NB4 (cell line): Measurements from ENCODE around the gene CSTA.

ENCODE experiments used
- MYC ChIP-seq: IDR thresholded peaks from 2 replicates; pipeline ENCODE4 v1.6.1; 2011; ENCODE audit warnings: low read depth, low read length
- POLR2A ChIP-seq: IDR thresholded peaks from 2 replicates; pipeline ENCODE4 v1.6.1; 2011; ENCODE audit warnings: mild to moderate bottlenecking; ENCODE audit not compliant: insufficient read length; ENCODE audit errors: extremely low read depth
- TF ChIP-seq, protein P1 (sequence below): IDR thresholded peaks from one replicate; pipeline ENCODE4 v1.5.1; 2012; ENCODE audit warnings: low read depth, low read length
- TF ChIP-seq, protein P2 (sequence below): IDR thresholded peaks from 2 replicates; pipeline ENCODE4 v1.6.1; 2011; ENCODE audit warnings: low read depth, low read length

DNA sequence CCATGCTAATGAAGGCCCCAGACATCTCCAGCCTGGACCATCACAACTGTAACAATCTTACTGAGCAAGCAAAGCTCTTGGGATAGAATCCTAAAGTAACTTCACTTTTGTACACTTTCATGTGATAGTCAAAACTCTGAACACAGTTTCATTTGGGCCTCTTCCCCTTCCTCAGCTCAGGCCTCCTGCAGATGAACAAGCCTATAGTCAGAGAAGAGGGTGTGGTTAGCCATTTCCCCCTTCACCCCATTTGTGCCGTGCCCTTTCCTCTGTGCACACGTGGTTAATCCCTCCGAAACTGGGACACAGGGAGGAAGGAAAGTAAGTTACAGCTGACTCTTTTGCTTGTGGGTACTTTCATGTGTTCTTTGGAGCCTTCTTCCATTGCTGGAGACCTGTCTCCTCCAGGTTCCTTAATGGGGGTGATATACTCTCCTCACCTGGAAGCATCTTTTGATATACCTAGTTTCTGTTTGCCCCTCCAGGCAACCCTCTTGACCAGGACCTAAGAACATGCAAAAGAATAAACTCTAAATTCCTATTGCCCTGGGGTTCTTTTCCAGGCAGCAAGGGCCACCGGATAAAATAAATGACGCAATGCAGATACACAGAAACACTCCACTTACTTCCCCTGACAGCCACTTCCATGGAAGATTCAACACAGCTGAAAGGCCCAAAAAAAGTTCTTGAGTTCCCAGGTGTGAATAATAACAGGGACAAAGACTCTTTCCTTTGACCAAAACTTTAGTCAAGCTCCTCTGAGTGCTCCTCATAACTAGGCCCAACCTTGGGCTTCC is 29.6 kb upstream of the CSTA start:
- TF ChIP-seq MYC (no peak), POLR2A (no peak)
- TF ChIP-seq, protein P1, sequence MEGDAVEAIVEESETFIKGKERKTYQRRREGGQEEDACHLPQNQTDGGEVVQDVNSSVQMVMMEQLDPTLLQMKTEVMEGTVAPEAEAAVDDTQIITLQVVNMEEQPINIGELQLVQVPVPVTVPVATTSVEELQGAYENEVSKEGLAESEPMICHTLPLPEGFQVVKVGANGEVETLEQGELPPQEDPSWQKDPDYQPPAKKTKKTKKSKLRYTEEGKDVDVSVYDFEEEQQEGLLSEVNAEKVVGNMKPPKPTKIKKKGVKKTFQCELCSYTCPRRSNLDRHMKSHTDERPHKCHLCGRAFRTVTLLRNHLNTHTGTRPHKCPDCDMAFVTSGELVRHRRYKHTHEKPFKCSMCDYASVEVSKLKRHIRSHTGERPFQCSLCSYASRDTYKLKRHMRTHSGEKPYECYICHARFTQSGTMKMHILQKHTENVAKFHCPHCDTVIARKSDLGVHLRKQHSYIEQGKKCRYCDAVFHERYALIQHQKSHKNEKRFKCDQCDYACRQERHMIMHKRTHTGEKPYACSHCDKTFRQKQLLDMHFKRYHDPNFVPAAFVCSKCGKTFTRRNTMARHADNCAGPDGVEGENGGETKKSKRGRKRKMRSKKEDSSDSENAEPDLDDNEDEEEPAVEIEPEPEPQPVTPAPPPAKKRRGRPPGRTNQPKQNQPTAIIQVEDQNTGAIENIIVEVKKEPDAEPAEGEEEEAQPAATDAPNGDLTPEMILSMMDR, result no peak
- TF ChIP-seq, protein P2, sequence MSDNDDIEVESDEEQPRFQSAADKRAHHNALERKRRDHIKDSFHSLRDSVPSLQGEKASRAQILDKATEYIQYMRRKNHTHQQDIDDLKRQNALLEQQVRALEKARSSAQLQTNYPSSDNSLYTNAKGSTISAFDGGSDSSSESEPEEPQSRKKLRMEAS, result peak; percentile 45; the same call in 1 of the 2 replicates
